H7 (cell line): ENCODE data around the gene MOCOS. TPM values are rescaled to one million over a fixed set of nuclear protein-coding genes. Genes with fewer than 3 reads are reported as not detected.

Experiments used
- DNase-seq: peaks from one replicate; pipeline ENCODE4 v3.0.0; 2012
- H3K27me3 ChIP-seq: 2 replicates; pipeline ENCODE4 v1.6.0; 2011; ENCODE audit warnings: mild to moderate bottlenecking, low read length; ENCODE audit not compliant: control insufficient read depth, insufficient read depth
- H3K36me3 ChIP-seq: replicated peaks from 2 replicates; pipeline ENCODE4 v1.5.1; 2011; ENCODE audit warnings: low read length; ENCODE audit not compliant: control insufficient read depth, insufficient read depth
- H3K4me3 ChIP-seq: 2 replicates; pipeline ENCODE4 v1.5.1; 2011; ENCODE audit warnings: low read depth, mild to moderate bottlenecking, control low read depth, low read length, moderate library complexity; ENCODE audit not compliant: insufficient read depth
- total RNA-seq: library from RNA; depleted of rRNA; stranded (reverse); fragments of >200 nt; shearing (Covaris generic); gene quantifications from 2 replicates; pipeline ENCODE4 v1.2.3, GENCODE V29; 2014; rRNA removed

Gene MOCOS
- total RNA-seq, 1 experiment from 2014 or later: 2.4 TPM

- DNase-seq: no peak
- peaks cover 2% of the 10 kb centered on the region; the same call in 1 of the 2 replicates for H3K27me3 ChIP-seq
- H3K4me3 ChIP-seq: no peak overlapping the region
- H3K36me3 ChIP-seq: no peaks in the 10 kb centered on the region
Observed at GRCh38 chr18:36305375-36305774, 118.1 kb downstream of the MOCOS start.

DNA sequence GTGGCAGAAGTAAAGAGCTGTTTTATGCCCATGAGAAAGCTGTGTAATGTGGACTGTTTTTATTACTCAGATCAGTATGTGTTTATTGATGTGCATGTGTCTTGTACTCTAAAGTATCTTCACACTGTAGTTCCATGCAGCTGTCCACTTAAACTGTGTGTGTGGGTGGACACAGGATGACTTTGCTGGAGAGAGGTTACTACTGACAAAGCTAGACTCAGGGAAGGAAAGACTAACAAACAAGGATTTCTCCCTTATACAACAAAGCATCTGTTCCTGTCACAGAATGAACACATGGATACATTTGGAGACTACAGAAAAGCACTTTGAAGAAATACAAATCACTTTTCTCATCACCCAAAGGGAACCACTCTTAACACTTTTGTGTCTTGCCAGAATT lies 120.2 kb downstream of the MOCOS start:
- DNase-seq: no peak
- Histone ChIP-seq H3K27me3 (no peaks in the 10 kb centered on the region), H3K4me3 (no peak overlapping the region), H3K36me3 (no peaks in the 10 kb centered on the region)

DNA sequence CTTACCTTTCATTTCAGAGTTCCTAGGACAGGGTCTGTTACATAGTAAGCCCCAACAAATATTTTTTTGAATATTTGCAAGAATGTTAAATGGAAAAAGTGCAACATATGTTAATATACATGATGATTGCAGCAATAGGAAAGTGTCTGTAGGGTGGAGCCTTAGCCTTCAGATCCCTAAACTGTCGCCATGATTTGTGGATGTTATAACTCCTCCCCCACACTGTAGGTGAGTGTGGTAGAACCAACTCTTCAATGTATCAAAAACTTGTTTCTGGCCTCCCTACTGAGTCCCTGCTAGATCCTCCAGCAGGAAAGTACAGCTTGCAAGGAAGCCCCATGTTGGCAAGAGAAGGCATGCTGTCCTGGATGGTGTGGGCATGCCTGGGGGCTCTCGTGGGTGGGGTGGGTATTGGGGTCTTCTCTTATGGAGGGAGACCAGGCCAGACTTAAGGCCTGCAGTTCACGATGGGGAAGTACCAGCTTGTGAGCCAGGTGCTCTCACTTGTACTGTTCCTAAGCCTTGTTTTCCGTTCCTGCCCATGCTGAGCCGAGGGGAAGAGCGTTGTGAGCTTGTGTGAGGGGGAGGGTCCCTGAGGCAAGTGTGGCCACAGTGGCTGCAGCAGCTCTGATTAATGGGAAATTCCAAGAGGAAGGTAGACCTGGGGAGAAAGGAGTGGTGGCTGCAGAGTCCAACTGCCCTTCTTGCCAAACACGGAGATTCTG lies 121.6 kb downstream of the MOCOS start:
- H3K36me3 ChIP-seq: no peaks in the 10 kb centered on the region
- no peak overlapping the region for H3K4me3 ChIP-seq
- no peaks in the 10 kb centered on the region for H3K27me3 ChIP-seq
- DNase-seq: no peak

DNA sequence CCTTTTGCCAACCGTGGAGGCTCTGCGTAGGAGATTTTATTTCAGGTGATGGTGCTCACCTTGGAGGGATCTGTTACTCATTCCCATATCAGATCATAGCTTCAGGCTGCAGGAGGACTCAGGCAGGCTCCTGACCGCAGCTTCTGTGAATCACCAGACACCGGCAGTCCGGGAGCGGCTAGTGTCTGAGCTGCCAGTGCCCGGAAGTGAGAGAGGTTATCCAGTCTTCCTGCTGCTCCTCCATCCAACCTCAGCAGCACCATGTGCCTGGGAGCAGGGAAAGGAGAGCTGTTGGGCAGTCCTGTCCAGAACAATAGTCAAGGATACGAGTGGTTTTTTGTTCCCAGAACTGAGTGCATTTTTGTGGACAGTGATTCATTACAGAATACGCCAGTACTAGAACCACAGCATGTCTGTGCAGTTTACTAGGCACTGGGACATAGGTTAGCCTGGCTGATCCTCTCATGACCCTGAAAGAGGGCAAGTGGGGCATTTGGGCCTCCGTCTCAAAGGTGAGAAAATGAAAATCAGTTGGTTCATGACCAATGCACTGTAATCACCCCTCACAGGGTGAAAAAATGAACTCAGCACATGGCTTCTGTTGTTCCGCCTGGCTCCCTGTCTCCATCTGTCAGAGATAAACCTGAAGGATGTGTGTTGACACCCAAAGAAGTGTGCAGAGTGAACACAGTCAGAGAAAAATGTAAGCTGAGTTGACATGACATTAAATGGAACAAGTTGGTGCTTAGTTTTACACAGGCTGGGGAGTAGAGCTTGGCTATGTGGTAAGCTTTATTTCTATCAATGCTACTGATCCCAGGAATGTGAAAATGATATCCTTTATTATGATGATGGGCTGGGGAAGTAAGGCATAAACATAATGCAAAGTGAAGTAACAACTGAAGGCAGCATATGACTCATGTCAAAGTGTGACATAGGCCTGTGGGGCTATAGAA lies 122.4 kb downstream of the MOCOS start:
- DNase-seq: no peak
- no peak overlapping the region for H3K4me3 ChIP-seq

GRCh38 chr18:36311026-36311570 lies 123.8 kb downstream of the MOCOS start:
- DNase-seq: no peak
- no peaks in the 10 kb centered on the region for H3K27me3 ChIP-seq
- H3K36me3 ChIP-seq: no peaks in the 10 kb centered on the region
- H3K4me3 ChIP-seq: no peak overlapping the region

More for the DNA sequence above, 122.4 kb downstream of the MOCOS start:
- Histone ChIP-seq H3K36me3 (no peaks in the 10 kb centered on the region), H3K27me3 (no peaks in the 10 kb centered on the region)

- no peaks in the 10 kb centered on the region for H3K27me3 ChIP-seq
- no peak for DNase-seq
- H3K4me3 ChIP-seq: no peak overlapping the region
- H3K36me3 ChIP-seq: no peaks in the 10 kb centered on the region
Observed at GRCh38 chr18:36312806-36313395, 125.6 kb downstream of the MOCOS start.

- H3K4me3 ChIP-seq: no peak overlapping the region
- H3K27me3 ChIP-seq: no peaks in the 10 kb centered on the region
- H3K36me3 ChIP-seq: no peaks in the 10 kb centered on the region
- no peak for DNase-seq
Observed at GRCh38 chr18:36314098-36314497, 126.8 kb downstream of the MOCOS start.

DNA sequence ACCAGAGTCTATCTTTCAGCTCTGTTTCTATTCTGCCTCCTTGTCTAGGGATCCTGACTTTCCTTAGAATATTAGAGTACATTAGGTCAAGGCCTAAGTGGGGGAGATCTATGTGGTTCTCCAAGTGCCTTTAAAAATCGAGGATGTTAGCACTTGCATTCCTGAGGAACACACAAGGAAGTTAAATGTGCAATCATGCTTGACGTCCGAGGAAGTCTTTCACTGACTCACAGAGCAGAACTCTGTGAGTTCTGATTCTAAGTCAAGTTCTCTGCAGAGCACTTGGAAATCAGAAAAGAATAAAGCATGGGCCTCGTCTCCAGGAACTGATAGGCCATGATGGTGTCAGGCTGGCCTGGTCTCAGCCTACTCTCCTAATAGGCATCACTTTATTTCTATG lies 127.5 kb downstream of the MOCOS start:
- H3K27me3 ChIP-seq: no peaks in the 10 kb centered on the region
- H3K36me3 ChIP-seq: no peaks in the 10 kb centered on the region
- no peak for DNase-seq
- H3K4me3 ChIP-seq: no peak overlapping the region

DNA sequence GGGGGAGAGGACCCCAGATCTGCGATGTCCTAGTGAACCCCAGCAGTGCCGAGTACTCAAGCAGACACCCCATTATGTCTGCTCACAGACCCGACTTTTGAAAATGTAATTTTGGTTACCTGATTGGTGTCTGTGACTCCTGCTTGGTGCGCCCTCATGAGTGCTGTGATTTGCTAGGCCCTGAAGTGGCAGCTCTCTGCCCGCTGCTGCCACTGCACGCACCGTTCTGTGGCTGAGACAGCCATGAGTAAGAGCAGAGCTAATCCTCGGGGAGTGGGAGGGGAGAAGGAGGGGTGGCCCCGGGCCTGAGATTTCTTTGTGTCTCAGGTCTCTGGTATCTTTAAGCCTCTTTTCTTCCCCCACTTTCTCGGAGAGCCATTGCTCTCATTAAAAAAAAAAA lies 128.4 kb downstream of the MOCOS start:
- no peaks in the 10 kb centered on the region for H3K27me3 ChIP-seq
- no peak overlapping the region for H3K4me3 ChIP-seq
- no peak for DNase-seq
- H3K36me3 ChIP-seq: no peaks in the 10 kb centered on the region

- no peaks in the 10 kb centered on the region for H3K36me3 ChIP-seq
- H3K27me3 ChIP-seq: no peaks in the 10 kb centered on the region
- H3K4me3 ChIP-seq: no peak overlapping the region
- DNase-seq: no peak
Observed at GRCh38 chr18:36316246-36316645, 128.9 kb downstream of the MOCOS start.

Other genes with a start within 250 kb of the MOCOS start
- 101 and 134 TPM in 2 replicates for gene RPRD1A, start 119.9 kb upstream of the MOCOS start, total RNA-seq
- 36.2 and 36.7 TPM in 2 replicates for gene SLC39A6, start 58.2 kb upstream of the MOCOS start, total RNA-seq
- gene ELP2, start 57.6 kb upstream of the MOCOS start, total RNA-seq: 92.2 and 144 TPM in 2 replicates
- 1.8 and 2.1 TPM in 2 replicates for gene FHOD3, start 110.2 kb downstream of the MOCOS start, total RNA-seq